K562 (cell line): Measurements from ENCODE around the gene FIGLA. TPM values are rescaled to one million over a fixed set of nuclear protein-coding genes. Genes with fewer than 3 reads are reported as not detected.

Source experiments
- BCOR ChIP-seq: fragments of 450-650 bp; IDR thresholded peaks from 2 replicates; pipeline ENCODE4 v1.6.1; 2016
- CBFA2T2 ChIP-seq: fragments of 450-650 bp; conservative IDR thresholded peaks from 2 replicates; pipeline ENCODE4 v1.6.1; 2017; ENCODE audit warnings: mild to moderate bottlenecking
- CEBPG ChIP-seq, 3 experiments: fragments of 200-800 bp in 1 of 3; sonication (Bioruptor generic) in 1 of 3; sonication (generic) in 1 of 3; formaldehyde crosslinking in 1 of 3; IDR thresholded peaks in 2 of 3; conservative IDR thresholded peaks in 1 of 3; 2 replicates each; pipeline versions ENCODE4 v1.6.1 to v1.8.0; 2016 to 2022; ENCODE audit warnings: missing compliant biosample characterization in 2 of 3, missing genetic modification characterization in 2 of 3, mild to moderate bottlenecking in 1 of 3, missing genetic modification reagents in 1 of 3
- CREM ChIP-seq: IDR thresholded peaks from 2 replicates; pipeline ENCODE4 v1.6.1; 2014; ENCODE audit warnings: antibody characterized with exemption, low read depth
- DACH1 ChIP-seq: fragments of 450-650 bp; IDR thresholded peaks from 2 replicates; pipeline ENCODE4 v1.6.1; 2018; ENCODE audit not compliant: partially characterized antibody
- HDAC2 ChIP-seq: fragments of 450-650 bp; IDR thresholded peaks from 2 replicates; pipeline ENCODE4 v1.6.1; 2016; ENCODE audit warnings: mild to moderate bottlenecking
- KLF1 ChIP-seq: fragments of 450-650 bp; IDR thresholded peaks from 2 replicates; pipeline ENCODE4 v1.6.1; 2016; ENCODE audit warnings: missing genetic modification characterization, missing compliant biosample characterization
- LARP7 ChIP-seq: fragments of 450-650 bp; IDR thresholded peaks from 2 replicates; pipeline ENCODE4 v1.6.1; 2016
- LCOR ChIP-seq: sonication (generic); formaldehyde crosslinking; IDR thresholded peaks from 2 replicates; pipeline ENCODE4 v1.8.0; 2022; ENCODE audit warnings: mild to moderate bottlenecking, missing genetic modification reagents
- OTX1 ChIP-seq: fragments of 450-650 bp; formaldehyde crosslinking; IDR thresholded peaks from 2 replicates; pipeline ENCODE4 v1.4.0; 2022; ENCODE audit warnings: mild to moderate bottlenecking
- SMAD3 ChIP-seq: fragments of 450-650 bp; formaldehyde crosslinking; conservative IDR thresholded peaks from 2 replicates; pipeline ENCODE4 v1.4.0; 2020; ENCODE audit warnings: mild to moderate bottlenecking
- SMAD4 ChIP-seq: fragments of 250-450 bp; sonication (Bioruptor Pico); conservative IDR thresholded peaks from 2 replicates; pipeline ENCODE4 v1.8.0; 2021; ENCODE audit warnings: inconsistent platforms, mild to moderate bottlenecking, moderate library complexity
- SMC3 ChIP-seq: conservative IDR thresholded peaks from 2 replicates; pipeline ENCODE4 v1.6.1; 2011; ENCODE audit warnings: low read depth, low read length, improper control_type of control experiment; ENCODE audit not compliant: insufficient read depth
- TAF9B ChIP-seq: fragments of 450-650 bp; IDR thresholded peaks from 2 replicates; pipeline ENCODE4 v1.6.1; 2018; ENCODE audit warnings: mild to moderate bottlenecking; ENCODE audit not compliant: partially characterized antibody
- ZBTB17 ChIP-seq: fragments of 450-650 bp; formaldehyde crosslinking; IDR thresholded peaks from 2 replicates; pipeline ENCODE4 v1.4.0; 2020; ENCODE audit warnings: mild to moderate bottlenecking
- ZNF140 ChIP-seq: fragments of 250-450 bp; sonication (Bioruptor Pico); IDR thresholded peaks from 2 replicates; pipeline ENCODE4 v1.8.0; 2021; ENCODE audit warnings: moderate library complexity, mild to moderate bottlenecking, inconsistent platforms
- ZNF197 ChIP-seq: fragments of 200-800 bp; sonication (Bioruptor generic); IDR thresholded peaks from 2 replicates; pipeline ENCODE4 v1.6.1; 2016; ENCODE audit warnings: low read depth, missing genetic modification characterization, missing compliant biosample characterization
- ZNF217 ChIP-seq: sonication (generic); formaldehyde crosslinking; IDR thresholded peaks from 2 replicates; pipeline ENCODE4 v1.8.0; 2022; ENCODE audit warnings: mild to moderate bottlenecking, missing genetic modification reagents
- polyA plus RNA-seq, 8 experiments: library from polyadenylated mRNA; depleted of rRNA in 4 of 8; stranded (reverse) in 5 of 8; unstranded in 3 of 8; fragments of >200 nt; fragmentation: Nextera tagmentation in 2 of 8; fragmentation: Illumina TruSeq in 1 of 8; extraction: Ambion mirVana in 2 of 8; extraction: Trizol in 1 of 8; gene quantifications; 2 replicates each; pipeline versions ENCODE4 v1.2.1 to v1.2.3, GENCODE V29; 2011 to 2014; ENCODE audit warnings: inconsistent platforms in 1 of 8, missing spikeins in 1 of 8
- total RNA-seq, 7 experiments: library from RNA; depleted of rRNA in 6 of 7; stranded (reverse); fragments of >200 nt in 6 of 7; fragmentation: Illumina TruSeq in 2 of 7; extraction: Trizol in 2 of 7; gene quantifications; 2 replicates each; pipeline versions ENCODE4 v1.2.1 to v1.2.3, GENCODE V29; 2011 to 2021; ENCODE audit warnings: low replicate concordance in 1 of 7
- TF ChIP-seq, protein P1 (sequence below): sonication (generic); formaldehyde crosslinking; IDR thresholded peaks from 2 replicates; pipeline ENCODE4 v1.8.1; 2023; ENCODE audit warnings: mild to moderate bottlenecking, missing genetic modification reagents, moderate library complexity
- TF ChIP-seq, protein P2 (sequence below): fragments of 250-450 bp; sonication (Bioruptor Pico); IDR thresholded peaks from 2 replicates; pipeline ENCODE4 v1.4.0; 2020; ENCODE audit warnings: mild to moderate bottlenecking, moderate library complexity
- TF ChIP-seq, protein P3 (sequence below), 3 experiments: IDR thresholded peaks in 2 of 3; conservative IDR thresholded peaks in 1 of 3; 2 replicates each; pipeline ENCODE4 v1.5.1; 2011 to 2012; ENCODE audit warnings: low read length in 3 of 3, mild to moderate bottlenecking in 3 of 3, control low read depth in 2 of 3, improper control_type of control experiment in 1 of 3, inconsistent platforms in 1 of 3, low read depth in 1 of 3, mixed read lengths in 1 of 3, moderate library complexity in 1 of 3; ENCODE audit not compliant: insufficient read depth in 2 of 3
- TF ChIP-seq, protein P4 (sequence below): sonication (generic); formaldehyde crosslinking; IDR thresholded peaks from 2 replicates; pipeline ENCODE4 v1.8.0; 2022; ENCODE audit warnings: missing genetic modification reagents, mild to moderate bottlenecking, moderate library complexity, borderline replicate concordance

Gene FIGLA
- total and polyA plus RNA-seq, 9 of the 15 experiments (the other 6 are each of a cell fraction or from before 2014, with no cell fraction given): not detected

DNA sequence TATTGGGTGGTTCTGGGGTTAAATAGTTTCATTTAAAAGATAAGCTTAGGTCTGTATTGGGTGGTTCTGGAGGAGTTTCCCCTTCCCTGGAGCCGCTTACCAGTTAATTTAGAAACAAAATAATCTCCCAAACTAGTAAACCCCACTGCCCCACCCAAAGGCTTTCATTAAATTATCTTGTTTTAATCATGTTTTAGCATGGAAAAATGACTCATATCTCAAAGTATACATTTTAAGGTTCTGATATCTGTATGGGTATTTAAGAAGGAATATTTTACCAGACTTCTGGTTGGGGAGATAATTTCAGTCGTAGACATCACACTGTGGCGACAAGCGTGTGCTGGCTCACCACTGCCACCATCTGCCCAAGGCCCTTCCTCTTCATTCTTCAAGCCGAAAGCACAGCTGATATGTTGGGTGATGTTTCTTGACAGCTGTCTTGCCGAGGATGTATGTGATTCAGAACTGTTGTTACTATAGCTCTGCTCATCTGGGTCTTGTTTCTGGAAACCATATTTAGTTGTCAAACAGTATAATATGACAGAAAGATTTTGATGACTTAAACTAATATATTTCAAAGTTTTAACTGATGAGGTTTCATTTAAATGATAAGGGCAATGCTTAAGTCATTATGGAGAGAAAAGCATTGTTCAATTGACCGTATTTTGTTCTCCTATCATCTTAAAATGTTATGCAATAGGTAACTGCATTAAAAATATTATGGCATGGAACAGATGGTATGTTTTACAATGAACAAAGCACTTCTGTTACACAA is 5.1 kb downstream of the FIGLA start (continued):
- TF ChIP-seq, protein P1, sequence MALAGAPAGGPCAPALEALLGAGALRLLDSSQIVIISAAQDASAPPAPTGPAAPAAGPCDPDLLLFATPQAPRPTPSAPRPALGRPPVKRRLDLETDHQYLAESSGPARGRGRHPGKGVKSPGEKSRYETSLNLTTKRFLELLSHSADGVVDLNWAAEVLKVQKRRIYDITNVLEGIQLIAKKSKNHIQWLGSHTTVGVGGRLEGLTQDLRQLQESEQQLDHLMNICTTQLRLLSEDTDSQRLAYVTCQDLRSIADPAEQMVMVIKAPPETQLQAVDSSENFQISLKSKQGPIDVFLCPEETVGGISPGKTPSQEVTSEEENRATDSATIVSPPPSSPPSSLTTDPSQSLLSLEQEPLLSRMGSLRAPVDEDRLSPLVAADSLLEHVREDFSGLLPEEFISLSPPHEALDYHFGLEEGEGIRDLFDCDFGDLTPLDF (CRISPR knock-in tag): no peak
- TF ChIP-seq CREM (peak; percentile 79), ZNF217 (CRISPR knock-in tag) (no peak), CEBPG (CRISPR knock-in tag; IDR thresholded peaks at IDR 0.05) (no peak), CEBPG (tag; conservative IDR thresholded peaks at IDR 0.05 in 1 of 2, IDR thresholded peaks at IDR 0.05 in 1 of 2) (peak; percentile 37 to 59; a peak in 2 of 4 replicates), ZBTB17 (no peak), TAF9B (peak; percentile 38), HDAC2 (peak; percentile 19; the same call in 1 of the 2 replicates), BCOR (no peak), DACH1 (peak; percentile 84), SMAD4 (CRISPR knock-in tag) (peak; percentile 65), LCOR (CRISPR knock-in tag) (peak; percentile 53; the same call in 1 of the 2 replicates), CBFA2T2 (peak; percentile 58), OTX1 (CRISPR knock-in tag) (no peak), LARP7 (no peak), SMAD3 (CRISPR knock-in tag) (no peak), ZNF197 (CRISPR knock-in tag) (no peak), ZNF140 (CRISPR knock-in tag) (no peak), KLF1 (tag) (no peak), SMC3 (peak; percentile 85)
- TF ChIP-seq, protein P2, sequence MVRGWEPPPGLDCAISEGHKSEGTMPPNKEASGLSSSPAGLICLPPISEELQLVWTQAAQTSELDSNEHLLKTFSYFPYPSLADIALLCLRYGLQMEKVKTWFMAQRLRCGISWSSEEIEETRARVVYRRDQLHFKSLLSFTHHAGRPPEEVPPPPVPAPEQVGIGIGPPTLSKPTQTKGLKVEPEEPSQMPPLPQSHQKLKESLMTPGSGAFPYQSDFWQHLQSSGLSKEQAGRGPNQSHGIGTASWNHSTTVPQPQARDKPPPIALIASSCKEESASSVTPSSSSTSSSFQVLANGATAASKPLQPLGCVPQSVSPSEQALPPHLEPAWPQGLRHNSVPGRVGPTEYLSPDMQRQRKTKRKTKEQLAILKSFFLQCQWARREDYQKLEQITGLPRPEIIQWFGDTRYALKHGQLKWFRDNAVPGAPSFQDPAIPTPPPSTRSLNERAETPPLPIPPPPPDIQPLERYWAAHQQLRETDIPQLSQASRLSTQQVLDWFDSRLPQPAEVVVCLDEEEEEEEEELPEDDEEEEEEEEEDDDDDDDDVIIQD (CRISPR knock-in tag): no peak
- TF ChIP-seq, protein P3, sequence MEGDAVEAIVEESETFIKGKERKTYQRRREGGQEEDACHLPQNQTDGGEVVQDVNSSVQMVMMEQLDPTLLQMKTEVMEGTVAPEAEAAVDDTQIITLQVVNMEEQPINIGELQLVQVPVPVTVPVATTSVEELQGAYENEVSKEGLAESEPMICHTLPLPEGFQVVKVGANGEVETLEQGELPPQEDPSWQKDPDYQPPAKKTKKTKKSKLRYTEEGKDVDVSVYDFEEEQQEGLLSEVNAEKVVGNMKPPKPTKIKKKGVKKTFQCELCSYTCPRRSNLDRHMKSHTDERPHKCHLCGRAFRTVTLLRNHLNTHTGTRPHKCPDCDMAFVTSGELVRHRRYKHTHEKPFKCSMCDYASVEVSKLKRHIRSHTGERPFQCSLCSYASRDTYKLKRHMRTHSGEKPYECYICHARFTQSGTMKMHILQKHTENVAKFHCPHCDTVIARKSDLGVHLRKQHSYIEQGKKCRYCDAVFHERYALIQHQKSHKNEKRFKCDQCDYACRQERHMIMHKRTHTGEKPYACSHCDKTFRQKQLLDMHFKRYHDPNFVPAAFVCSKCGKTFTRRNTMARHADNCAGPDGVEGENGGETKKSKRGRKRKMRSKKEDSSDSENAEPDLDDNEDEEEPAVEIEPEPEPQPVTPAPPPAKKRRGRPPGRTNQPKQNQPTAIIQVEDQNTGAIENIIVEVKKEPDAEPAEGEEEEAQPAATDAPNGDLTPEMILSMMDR (IDR thresholded peaks at IDR 0.05 in 2 of 3, conservative IDR thresholded peaks at IDR 0.05 in 1 of 3; ENCODE audit: insufficient read depth in 2 of 3, low read depth in 1 of 3, low read length in 3 of 3): peak; percentile 83 to 94 (median 90)
- TF ChIP-seq, protein P4, sequence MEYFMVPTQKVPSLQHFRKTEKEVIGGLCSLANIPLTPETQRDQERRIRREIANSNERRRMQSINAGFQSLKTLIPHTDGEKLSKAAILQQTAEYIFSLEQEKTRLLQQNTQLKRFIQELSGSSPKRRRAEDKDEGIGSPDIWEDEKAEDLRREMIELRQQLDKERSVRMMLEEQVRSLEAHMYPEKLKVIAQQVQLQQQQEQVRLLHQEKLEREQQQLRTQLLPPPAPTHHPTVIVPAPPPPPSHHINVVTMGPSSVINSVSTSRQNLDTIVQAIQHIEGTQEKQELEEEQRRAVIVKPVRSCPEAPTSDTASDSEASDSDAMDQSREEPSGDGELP (CRISPR knock-in tag): peak; percentile 77
